CD14-positive monocyte (primary cell): Measurements from ENCODE around the gene ACTG1. TPM values are rescaled to one million over a fixed set of nuclear protein-coding genes. Genes with fewer than 3 reads are reported as not detected.

Source experiments
- DNase-seq, 3 donors: peaks; one replicate each; pipeline ENCODE4 v3.0.0-alpha.2; 2011 to 2022
- H2AFZ ChIP-seq: 2 replicates; pipeline ENCODE4 v1.6.0; 2012; ENCODE audit warnings: mild to moderate bottlenecking, low read depth, low read length, inconsistent platforms; ENCODE audit not compliant: insufficient read depth, poor library complexity, severe bottlenecking
- H3K27ac ChIP-seq, 2 donors: 1 replicate in 1 of 2; 2 replicates in 1 of 2; pipeline ENCODE4 v1.5.1; 2012 to 2013; ENCODE audit warnings: low read length in 2 of 2, control low read depth in 1 of 2, inconsistent platforms in 1 of 2, low read depth in 1 of 2, mild to moderate bottlenecking in 1 of 2
- H3K27me3 ChIP-seq, 2 donors: one replicate each; pipeline versions ENCODE4 v1.6.0 to v1.6.1; 2011 to 2013; ENCODE audit warnings: low read length in 2 of 2; ENCODE audit not compliant: control insufficient read depth in 2 of 2, insufficient read depth in 2 of 2
- H3K36me3 ChIP-seq, 2 donors: replicated peaks in 1 of 2; 1 replicate in 1 of 2; 2 replicates in 1 of 2; pipeline versions ENCODE4 v1.5.1 to v1.6.1; 2012 to 2013; ENCODE audit warnings: low read length in 2 of 2, control low read depth in 1 of 2, inconsistent platforms in 1 of 2, mild to moderate bottlenecking in 1 of 2; ENCODE audit not compliant: insufficient read depth in 2 of 2, control insufficient read depth in 1 of 2
- H3K4me1 ChIP-seq, 2 donors: 1 replicate in 1 of 2; 2 replicates in 1 of 2; pipeline versions ENCODE4 v1.5.1 to v1.6.1; 2012 to 2013; ENCODE audit warnings: low read length in 2 of 2, control low read depth in 1 of 2, inconsistent platforms in 1 of 2, mild to moderate bottlenecking in 1 of 2, moderate library complexity in 1 of 2; ENCODE audit not compliant: insufficient read depth in 2 of 2, control insufficient read depth in 1 of 2
- H3K4me2 ChIP-seq: replicated peaks from 2 replicates; pipeline ENCODE3; 2012; ENCODE audit warnings: low read length, moderate library complexity, mild to moderate bottlenecking; ENCODE audit not compliant: poor library complexity, severe bottlenecking; ENCODE audit errors: extremely low read depth
- H3K4me3 ChIP-seq, 3 experiments: fragments of 200-600 bp in 1 of 3; sonication (generic) in 1 of 3; replicated peaks in 1 of 3; 1 replicate in 2 of 3; 2 replicates in 1 of 3; pipeline ENCODE4 v1.5.1; 2011 to 2013; ENCODE audit warnings: low read length in 3 of 3, mild to moderate bottlenecking in 3 of 3, control low read depth in 2 of 3, low read depth in 2 of 3, inconsistent platforms in 1 of 3, moderate library complexity in 1 of 3
- H3K79me2 ChIP-seq: 2 replicates; pipeline ENCODE4 v1.6.0; 2012; ENCODE audit warnings: mild to moderate bottlenecking, control low read depth, inconsistent platforms, low read length, moderate library complexity; ENCODE audit not compliant: insufficient read depth
- H3K9ac ChIP-seq: 2 replicates; pipeline ENCODE4 v1.6.0; 2017; ENCODE audit warnings: low read length, mild to moderate bottlenecking; ENCODE audit not compliant: insufficient read depth, poor library complexity, severe bottlenecking
- H3K9me3 ChIP-seq, 2 donors: replicated peaks in 1 of 2; 1 replicate in 1 of 2; 2 replicates in 1 of 2; pipeline versions ENCODE4 v1.5.1 to v1.6.1; 2012 to 2013; ENCODE audit warnings: low read length in 2 of 2, control low read depth in 1 of 2; ENCODE audit not compliant: control insufficient read depth in 1 of 2, insufficient read depth in 1 of 2
- H4K20me1 ChIP-seq: 2 replicates; pipeline ENCODE4 v1.6.0; 2012; ENCODE audit warnings: mild to moderate bottlenecking, low read length, control low read depth, moderate library complexity; ENCODE audit not compliant: insufficient read depth
- H3K27ac Mint-ChIP-seq, 7 donors: one replicate each; pipeline ENCODE4 v1.8.0; 2020; ENCODE audit warnings: mild to moderate bottlenecking in 7 of 7, mixed read lengths in 7 of 7, moderate library complexity in 6 of 7, inconsistent platforms in 2 of 7
- H3K27me3 Mint-ChIP-seq, 3 donors: one replicate each; pipeline ENCODE4 v1.8.0; 2021 to 2022; ENCODE audit warnings: low read depth in 3 of 3, mild to moderate bottlenecking in 3 of 3, mixed read lengths in 3 of 3, moderate library complexity in 3 of 3, inconsistent platforms in 1 of 3
- H3K36me3 Mint-ChIP-seq, 2 donors: one replicate each; pipeline ENCODE4 v1.8.0; 2020; ENCODE audit warnings: mixed read lengths in 2 of 2, inconsistent platforms in 1 of 2, mild to moderate bottlenecking in 1 of 2
- H3K4me1 Mint-ChIP-seq: one replicate; pipeline ENCODE4 v1.8.0; 2020; ENCODE audit warnings: mild to moderate bottlenecking, mixed read lengths
- H3K4me3 Mint-ChIP-seq, 2 donors: one replicate each; pipeline ENCODE4 v1.8.0; 2020; ENCODE audit warnings: mild to moderate bottlenecking in 2 of 2, mixed read lengths in 2 of 2, moderate library complexity in 1 of 2
- H3K9me3 Mint-ChIP-seq, 7 donors: one replicate each; pipeline ENCODE4 v1.8.0; 2020 to 2022; ENCODE audit warnings: mixed read lengths in 7 of 7, mild to moderate bottlenecking in 6 of 7, moderate library complexity in 6 of 7, inconsistent platforms in 2 of 7
- CTCF ChIP-seq: fragments of 200-600 bp; IDR thresholded peaks from one replicate; pipeline ENCODE4 v1.8.0; 2022; ENCODE audit warnings: antibody characterized with exemption, mild to moderate bottlenecking
- WGBS: methylation state at CpG from one replicate; pipeline ENCODE4 v1.1.5; 2013; ENCODE audit warnings: missing lambda C conversion rate; ENCODE audit not compliant: insufficient coverage; 5-methylcytosine and 5-hydroxymethylcytosine counted together
- intact Hi-C, 2 donors: fragments of 100-400 bp; cut with micrococcal nuclease; formaldehyde crosslinking; loops; one replicate each; pipeline versions ENCODE4 v1.15.0 to v1.15.1; 2023
- polyA minus RNA-seq: library from RNA; depleted of rRNA, polyadenylated mRNA; stranded (reverse); fragments of >200 nt; gene quantifications from 2 replicates; pipeline ENCODE4 v1.2.3, GENCODE V29; 2012
- polyA plus RNA-seq, 3 donors: library from polyadenylated mRNA; depleted of rRNA in 1 of 3; unstranded in 2 of 3; stranded (reverse) in 1 of 3; fragments of 300-500 nt in 2 of 3; fragments of >200 nt in 1 of 3; fragmentation: Illumina TruSeq in 2 of 3; gene quantifications; 1 replicate in 2 of 3; 2 replicates in 1 of 3; pipeline ENCODE4 v1.2.3, GENCODE V29; 2012 to 2021
- total RNA-seq, 12 experiments: library from RNA in 1 of 12; stranded (reverse) in 1 of 12; fragments of 120-200 nt in 1 of 12; gene quantifications; one replicate each; pipeline ENCODE4 v1.2.4 and lab custom pipeline; 2013 to 2026; ENCODE audit warnings: mixed read lengths in 6 of 12, inconsistent platforms in 1 of 12

Gene ACTG1
- total RNA-seq (2013), result 1,003 TPM
- polyA plus RNA-seq (1,000 to 10,000 TPM; 1,133 to 3,195 (median 1,620) TPM), polyA minus RNA-seq (1,484 and 2,044 TPM in 2 replicates), total RNA-seq (lab: John Stamatoyannopoulos, UW) (406 to 1,437 (median 1,054) reads per million in 11 experiments)

- WGBS, result under 1% methylated on average over 110 of the region's 111 CpGs
- intact Hi-C loops, result loop anchor here in 1 of 2 donors (5.0 kb wide), 2 partner anchors 40 to 115 kb away; partner anchors contain the start of genes BAHCC1 and FAAP100
- DNase-seq, result peak; percentile 81 to 91 (median 90)
- H3K9me3 ChIP-seq, result no peaks in the 10 kb centered on the region
- no peak for TF ChIP-seq CTCF
- H3K4me1 Mint-ChIP-seq, result peaks cover 64% of the 10 kb centered on the region
- peaks cover 53% of the 10 kb centered on the region for H4K20me1 ChIP-seq
- no peaks in the 10 kb centered on the region for H3K27me3 ChIP-seq
- H3K79me2 ChIP-seq, result peaks cover 85% of the 10 kb centered on the region
- H3K36me3 Mint-ChIP-seq, result peaks cover 35 to 45% of the 10 kb centered on the region in 2 donors
- H3K9ac ChIP-seq, result peak within 1 kb of the TSS; percentile 82
- H3K4me3 Mint-ChIP-seq, result peak within 1 kb of the TSS; percentile 95 to 96
- peaks cover 0 to under 1% (median under 1%) of the 10 kb centered on the region in 3 donors for H3K27me3 Mint-ChIP-seq
- peak within 1 kb of the TSS; percentile 84 to 89 for H3K27ac ChIP-seq
- H3K4me1 ChIP-seq, result peaks cover 65 to 84% of the 10 kb centered on the region in 2 donors
- H3K4me2 ChIP-seq, result peak within 1 kb of the TSS; percentile 91
- H2AFZ ChIP-seq, result peak within 1 kb of the TSS; percentile 77
- peak within 1 kb of the TSS; percentile 83 to 95 (median 90) for H3K27ac Mint-ChIP-seq
- peak within 1 kb of the TSS; percentile 75 to 94 (median 83) for H3K4me3 ChIP-seq
- H3K9me3 Mint-ChIP-seq, result peaks cover 0 to 3% (median 0%) of the 10 kb centered on the region in 7 donors
- H3K36me3 ChIP-seq, result peaks cover 28 to 31% of the 10 kb centered on the region in 2 donors
Measured at GRCh38 chr17:81512562-81513371, at the start of gene ACTG1. Gene ACTG1, minus strand, starts transcription at chr17:81512799. Its CDS starts 445 bp downstream, at chr17:81512354.

- Mint-ChIP-seq H3K27me3 (peaks cover 0 to 2% (median 0%) of the 10 kb centered on the region in 3 donors), H3K9me3 (peaks cover 0 to 3% (median 0%) of the 10 kb centered on the region in 7 donors), H3K36me3 (peaks cover 41 to 66% of the 10 kb centered on the region in 2 donors), H3K4me3 (peak overlapping the region; percentile 70 to 91), H3K4me1 (peaks cover 91% of the 10 kb centered on the region), H3K27ac (peak overlapping the region; percentile 94 to 99 (median 98))
- peaks cover 76% of the 10 kb centered on the region for H3K79me2 ChIP-seq
- no peaks in the 10 kb centered on the region for H3K27me3 ChIP-seq
- H3K36me3 ChIP-seq, result peaks cover 34 to 44% of the 10 kb centered on the region in 2 donors
- no peaks in the 10 kb centered on the region for H3K9me3 ChIP-seq
- WGBS, result 17% methylated on average over 1 of the region's 4 CpGs
- peaks cover 86 to 99% of the 10 kb centered on the region in 2 donors for H3K4me1 ChIP-seq
- peak overlapping the region; percentile 56 for H3K9ac ChIP-seq
- no peak overlapping the region for H2AFZ ChIP-seq
- peaks cover 25% of the 10 kb centered on the region for H4K20me1 ChIP-seq
- peak overlapping the region; percentile 75 for H3K4me2 ChIP-seq
- peak overlapping the region in 1 of 3 experiments; percentile 65 for H3K4me3 ChIP-seq
- DNase-seq, result peak; percentile 43 to 71 (median 52)
- intact Hi-C loops, result loop anchor here in 1 of 2 donors (2.0 kb wide), 1 partner anchor 47 kb away; no protein-coding TSS in a partner anchor
- peak overlapping the region; percentile 80 to 94 for H3K27ac ChIP-seq
- no peak for TF ChIP-seq CTCF
Measured at GRCh38 chr17:81561494-81561885, 48.9 kb upstream of the ACTG1 start.
